ENCODE data around the gene UBA1.
"Not testable (repeated sequence)": the region's sequence is repeated elsewhere in the genome, so short reads cannot be mapped to it uniquely, and the experiment has no call there.

Gene UBA1

GRCh38 chrX:47229427-47229826, 35.8 kb downstream of the UBA1 start:
- DNase-seq (ENCODE audit: low spot score): no peak

GRCh38 chrX:47230136-47230868, 36.7 kb downstream of the UBA1 start:
- no peak for DNase-seq (ENCODE audit: low spot score)

GRCh38 chrX:47231167-47231566, 37.5 kb downstream of the UBA1 start:
- DNase-seq (ENCODE audit: low spot score): no peak

GRCh38 chrX:47232197-47232802, 38.7 kb downstream of the UBA1 start:
- no peak for DNase-seq (ENCODE audit: low spot score)

GRCh38 chrX:47232803-47233332, 39.2 kb downstream of the UBA1 start, which contains the start of gene USP11:
Gene USP11, plus strand, starts transcription at chrX:47233009. Its CDS starts 35 bp downstream, at chrX:47233044.
- peak; percentile 58 for DNase-seq (ENCODE audit: low spot score)

- DNase-seq (ENCODE audit: low spot score): peak; percentile 97
These were observed 39.9 kb downstream of the UBA1 start for GRCh38 chrX:47233333-47234113.

- no peak for DNase-seq (ENCODE audit: low spot score)
These were observed 41.0 kb downstream of the UBA1 start for GRCh38 chrX:47234583-47234982.

GRCh38 chrX:47235691-47236103, 42.1 kb downstream of the UBA1 start:
- DNase-seq (ENCODE audit: low spot score): no peak

GRCh38 chrX:47239199-47239598, 45.6 kb downstream of the UBA1 start:
- DNase-seq (ENCODE audit: low spot score): no peak

- no peak for DNase-seq (ENCODE audit: low spot score)
These were observed 46.4 kb downstream of the UBA1 start for GRCh38 chrX:47239898-47240545.

- DNase-seq (ENCODE audit: low spot score): no peak
These were observed 47.0 kb downstream of the UBA1 start for GRCh38 chrX:47240619-47241018.

- no peak for DNase-seq (ENCODE audit: low spot score)
These were observed 47.8 kb downstream of the UBA1 start for GRCh38 chrX:47241201-47242011.

- DNase-seq (ENCODE audit: low spot score): no peak
These were observed 48.7 kb downstream of the UBA1 start for GRCh38 chrX:47242321-47242720.

- no peak for DNase-seq (ENCODE audit: low spot score)
These were observed 49.7 kb downstream of the UBA1 start for GRCh38 chrX:47243351-47243750.

- DNase-seq (ENCODE audit: low spot score): no peak
These were observed 51.0 kb downstream of the UBA1 start for GRCh38 chrX:47244676-47245075.

- no peak for DNase-seq (ENCODE audit: low spot score)
These were observed 51.5 kb downstream of the UBA1 start for GRCh38 chrX:47245156-47245555.

GRCh38 chrX:47247206-47247998, 53.8 kb downstream of the UBA1 start:
- no peak for DNase-seq (ENCODE audit: low spot score)

GRCh38 chrX:47247999-47248320, 54.3 kb downstream of the UBA1 start:
- DNase-seq (ENCODE audit: low spot score): no peak

- DNase-seq (ENCODE audit: low spot score): no peak
These were observed 54.9 kb downstream of the UBA1 start for GRCh38 chrX:47248576-47248975.

GRCh38 chrX:47250017-47250347, 56.4 kb downstream of the UBA1 start:
- DNase-seq (ENCODE audit: low spot score): no peak

GRCh38 chrX:47257620-47258019, 64.0 kb downstream of the UBA1 start:
- DNase-seq (ENCODE audit: low spot score): not testable (repeated sequence)

All from cerebellar cortex (tissue), 1 donor.